Activated T-helper 1 cell treated with anti-CD3 and anti-CD28 coated beads, Interleukin-12 subunit alpha, Interleukin-12 subunit beta, Interleukin-2, Interleukin-4 antibody, amounts not matched to agents 30 ng/mL and 10 ng/mL and 1 ng/mL, durations not matched to agents 14 hours and 24 hours and 36 hours (primary cell): ENCODE data around the gene UBE2L5. TPM values are rescaled to one million over a fixed set of nuclear protein-coding genes. Genes with fewer than 3 reads are reported as not detected.

ENCODE experiments used
- DNase-seq: peaks from one replicate; pipeline ENCODE4 v3.0.0; 2021; ENCODE audit warnings: low spot score
- H3K27ac Mint-ChIP-seq: one replicate; pipeline ENCODE4 v1.8.0; 2021; ENCODE audit warnings: mild to moderate bottlenecking, mixed read lengths
- H3K27me3 Mint-ChIP-seq: one replicate; pipeline ENCODE4 v1.8.0; 2022; ENCODE audit warnings: mild to moderate bottlenecking, moderate library complexity, mixed read lengths; ENCODE audit not compliant: insufficient read depth
- H3K36me3 Mint-ChIP-seq: one replicate; pipeline ENCODE4 v1.8.0; 2021; ENCODE audit warnings: low read depth, mixed read lengths
- H3K4me1 Mint-ChIP-seq: one replicate; pipeline ENCODE4 v1.8.0; 2021; ENCODE audit warnings: low read depth, mixed read lengths
- H3K4me3 Mint-ChIP-seq: one replicate; pipeline ENCODE4 v1.8.0; 2021; ENCODE audit warnings: mild to moderate bottlenecking, moderate library complexity, mixed read lengths
- H3K9me3 Mint-ChIP-seq: one replicate; pipeline ENCODE4 v1.8.0; 2021; ENCODE audit warnings: mixed read lengths
- intact Hi-C: fragments of 100-400 bp; cut with micrococcal nuclease; formaldehyde crosslinking; loops from one replicate; pipeline ENCODE4 v1.15.1; 2024
- total RNA-seq: library from RNA; stranded (reverse); gene quantifications from 2 replicates; pipeline ENCODE4 v1.2.3, GENCODE V29; 2022

The UBE2L5 gene
- total RNA-seq, 1 donor from 2014 or later: not detected

GRCh38 chr13:30394751-30395191, 27.5 kb upstream of the UBE2L5 start:
- Mint-ChIP-seq H3K4me3 (peak overlapping the region; percentile 84), H3K9me3 (no peaks in the 10 kb centered on the region), H3K4me1 (peaks cover 56% of the 10 kb centered on the region), H3K36me3 (no peaks in the 10 kb centered on the region), H3K27me3 (no peaks in the 10 kb centered on the region), H3K27ac (peak overlapping the region; percentile 95)
- intact Hi-C loops: loop anchor here (1.0 to 2.0 kb wide), 8 partner anchors 14 to 88 kb away; partner anchors contain the start of genes KATNAL1 and UBE2L5
- DNase-seq: no peak

- no peaks in the 10 kb centered on the region for H3K27me3 Mint-ChIP-seq
These were observed 26.8 kb upstream of the UBE2L5 start for GRCh38 chr13:30395192-30396158.

GRCh38 chr13:30396434-30397075, 25.7 kb upstream of the UBE2L5 start:
- Mint-ChIP-seq H3K27ac (no peak overlapping the region), H3K27me3 (no peaks in the 10 kb centered on the region), H3K4me3 (peak overlapping the region; percentile 16), H3K4me1 (peaks cover 53% of the 10 kb centered on the region), H3K9me3 (no peaks in the 10 kb centered on the region), H3K36me3 (no peaks in the 10 kb centered on the region)
- intact Hi-C loops: no loop called here
- DNase-seq: no peak

More at GRCh38 chr13:30395192-30396158, 26.8 kb upstream of the UBE2L5 start:
- intact Hi-C loops: loop anchor here (1.0 to 2.0 kb wide), 8 partner anchors 13 to 89 kb away; partner anchors contain the start of genes KATNAL1 and UBE2L5
- H3K4me1 Mint-ChIP-seq: peaks cover 53% of the 10 kb centered on the region
- H3K27ac Mint-ChIP-seq: peak overlapping the region; percentile 95
- H3K36me3 Mint-ChIP-seq: no peaks in the 10 kb centered on the region
- no peaks in the 10 kb centered on the region for H3K9me3 Mint-ChIP-seq
- peak overlapping the region; percentile 84 for H3K4me3 Mint-ChIP-seq
- DNase-seq: peak; percentile 52

- Mint-ChIP-seq H3K9me3 (no peaks in the 10 kb centered on the region), H3K27ac (no peak overlapping the region), H3K36me3 (no peaks in the 10 kb centered on the region), H3K27me3 (no peaks in the 10 kb centered on the region), H3K4me3 (no peak overlapping the region), H3K4me1 (peaks cover 33% of the 10 kb centered on the region)
- no peak for DNase-seq
- intact Hi-C loops: no loop called here
These were observed 23.7 kb upstream of the UBE2L5 start for GRCh38 chr13:30398601-30399072.

- DNase-seq: no peak
- H3K9me3 Mint-ChIP-seq: no peaks in the 10 kb centered on the region
- H3K27me3 Mint-ChIP-seq: peaks cover 1% of the 10 kb centered on the region
- no peaks in the 10 kb centered on the region for H3K36me3 Mint-ChIP-seq
- no peak overlapping the region for H3K27ac Mint-ChIP-seq
- intact Hi-C loops: loop anchor here (10.0 kb wide), 1 partner anchor 644 kb away; no protein-coding TSS in a partner anchor
- H3K4me1 Mint-ChIP-seq: peaks cover 15% of the 10 kb centered on the region
- no peak overlapping the region for H3K4me3 Mint-ChIP-seq
These were observed 21.9 kb upstream of the UBE2L5 start for GRCh38 chr13:30400376-30400775.

- peaks cover 6% of the 10 kb centered on the region for H3K4me1 Mint-ChIP-seq
- H3K9me3 Mint-ChIP-seq: no peaks in the 10 kb centered on the region
- H3K36me3 Mint-ChIP-seq: no peaks in the 10 kb centered on the region
- no peak overlapping the region for H3K27ac Mint-ChIP-seq
- intact Hi-C loops: loop anchor here (10.0 kb wide), 1 partner anchor 643 kb away; no protein-coding TSS in a partner anchor
- no peak overlapping the region for H3K4me3 Mint-ChIP-seq
- peaks cover 6% of the 10 kb centered on the region for H3K27me3 Mint-ChIP-seq
- no peak for DNase-seq
These were observed 20.9 kb upstream of the UBE2L5 start for GRCh38 chr13:30401347-30401746.

- H3K27me3 Mint-ChIP-seq: peaks cover 8% of the 10 kb centered on the region
- DNase-seq: no peak
- no peak overlapping the region for H3K27ac Mint-ChIP-seq
- intact Hi-C loops: loop anchor here (10.0 kb wide), 1 partner anchor 641 kb away; no protein-coding TSS in a partner anchor
- no peaks in the 10 kb centered on the region for H3K36me3 Mint-ChIP-seq
- H3K9me3 Mint-ChIP-seq: no peaks in the 10 kb centered on the region
- no peak overlapping the region for H3K4me3 Mint-ChIP-seq
- peaks cover 17% of the 10 kb centered on the region for H3K4me1 Mint-ChIP-seq
These were observed 18.8 kb upstream of the UBE2L5 start for GRCh38 chr13:30403456-30403855.

GRCh38 chr13:30404207-30404606, 18.1 kb upstream of the UBE2L5 start:
- no peak overlapping the region for H3K27ac Mint-ChIP-seq
- no peak overlapping the region for H3K4me3 Mint-ChIP-seq
- H3K9me3 Mint-ChIP-seq: no peaks in the 10 kb centered on the region
- peaks cover 17% of the 10 kb centered on the region for H3K4me1 Mint-ChIP-seq
- intact Hi-C loops: loop anchor here (10.0 kb wide), 1 partner anchor 641 kb away; no protein-coding TSS in a partner anchor
- H3K36me3 Mint-ChIP-seq: no peaks in the 10 kb centered on the region
- DNase-seq: no peak
- H3K27me3 Mint-ChIP-seq: peaks cover 8% of the 10 kb centered on the region

GRCh38 chr13:30406779-30407416, 15.4 kb upstream of the UBE2L5 start:
- DNase-seq: no peak
- peaks cover 10% of the 10 kb centered on the region for H3K27me3 Mint-ChIP-seq
- H3K27ac Mint-ChIP-seq: peak overlapping the region; percentile 66
- H3K9me3 Mint-ChIP-seq: no peaks in the 10 kb centered on the region
- H3K4me1 Mint-ChIP-seq: peaks cover 30% of the 10 kb centered on the region
- intact Hi-C loops: loop anchor here (5.0 to 10.0 kb wide), 2 partner anchors 165 to 638 kb away; no protein-coding TSS in a partner anchor
- H3K36me3 Mint-ChIP-seq: no peaks in the 10 kb centered on the region
- no peak overlapping the region for H3K4me3 Mint-ChIP-seq

GRCh38 chr13:30408319-30409101, 13.8 kb upstream of the UBE2L5 start:
- Mint-ChIP-seq H3K27ac (peak overlapping the region; percentile 79), H3K9me3 (no peaks in the 10 kb centered on the region), H3K4me1 (peaks cover 36% of the 10 kb centered on the region), H3K27me3 (peaks cover 10% of the 10 kb centered on the region), H3K4me3 (peak overlapping the region; percentile 72), H3K36me3 (no peaks in the 10 kb centered on the region)
- peak; percentile 88 for DNase-seq
- intact Hi-C loops: loop anchor here (1.0 to 10.0 kb wide), 10 partner anchors 13 to 636 kb away; partner anchors contain the start of gene UBE2L5

GRCh38 chr13:30409886-30410704, 12.2 kb upstream of the UBE2L5 start:
- no peak for DNase-seq
- no peak overlapping the region for H3K27ac Mint-ChIP-seq
- H3K36me3 Mint-ChIP-seq: no peaks in the 10 kb centered on the region
- no peaks in the 10 kb centered on the region for H3K9me3 Mint-ChIP-seq
- peaks cover 10% of the 10 kb centered on the region for H3K27me3 Mint-ChIP-seq
- no peak overlapping the region for H3K4me3 Mint-ChIP-seq
- intact Hi-C loops: loop anchor here (2.0 to 10.0 kb wide), 4 partner anchors 33 to 635 kb away; no protein-coding TSS in a partner anchor
- peaks cover 36% of the 10 kb centered on the region for H3K4me1 Mint-ChIP-seq
